PC-3 (cell line): ENCODE measurements around the gene PKIG. TPM values are rescaled to one million over a fixed set of nuclear protein-coding genes. Genes with fewer than 3 reads are reported as not detected.

ENCODE experiments used
- ATAC-seq: fragments of 200-7000 bp; cut with Tn5 transposase; 2 replicates; pipeline ENCODE4 v1.9.1; 2020; ENCODE audit warnings: mild to moderate bottlenecking, moderate library complexity
- BruUV-seq: library from RNA; stranded (reverse); fragments of 400-500 nt; replicated peaks from 2 replicates; lab custom pipeline; 2021; lab: Mats Ljungman, UMichigan
- CTCF ChIA-PET: fragments of 300-600 bp; sonication (Branson Sonifier 250); formaldehyde crosslinking; loops from one replicate; lab custom pipeline; 2022; ENCODE audit warnings: antibody characterized with exemption; lab: Charles Lee
- POLR2A ChIA-PET: fragments of 300-600 bp; sonication (Branson Sonifier 250); formaldehyde crosslinking; loops from one replicate; lab custom pipeline; 2022; ENCODE audit warnings: antibody characterized with exemption; ENCODE audit not compliant: unreplicated experiment; lab: Charles Lee
- DNase-seq: peaks from one replicate; pipeline ENCODE4 v3.0.0-alpha.2; 2015
- H2AFZ ChIP-seq: fragments of 300-600 bp; sonication (generic); 2 replicates; pipeline ENCODE4 v1.6.0; 2016; ENCODE audit warnings: antibody characterized with exemption, low read length
- H3F3A ChIP-seq: fragments of 300-600 bp; sonication (generic); one replicate; pipeline ENCODE4 v1.6.0; 2017; ENCODE audit warnings: antibody characterized with exemption, low read length, control low read depth, mild to moderate bottlenecking; ENCODE audit not compliant: unreplicated experiment
- H3K27ac ChIP-seq: fragments of 300-600 bp; sonication (generic); 2 replicates; pipeline ENCODE4 v1.5.1; 2016; ENCODE audit warnings: mild to moderate bottlenecking, low read length
- H3K27me3 ChIP-seq: fragments of 300-600 bp; sonication (generic); 2 replicates; pipeline ENCODE4 v1.6.1; 2016; ENCODE audit warnings: low read length, mixed read lengths
- H3K36me3 ChIP-seq: fragments of 300-600 bp; sonication (generic); 2 replicates; pipeline ENCODE4 v1.6.1; 2016; ENCODE audit warnings: low read depth, mixed run types, low read length, mixed read lengths
- H3K4me1 ChIP-seq: fragments of 300-600 bp; sonication (generic); 2 replicates; pipeline ENCODE4 v1.5.1; 2016; ENCODE audit warnings: low read length; ENCODE audit not compliant: insufficient read depth
- H3K4me2 ChIP-seq: fragments of 300-600 bp; sonication (generic); 2 replicates; pipeline ENCODE4 v1.6.0; 2016; ENCODE audit warnings: low read length
- H3K4me3 ChIP-seq: fragments of 300-600 bp; sonication (generic); 2 replicates; pipeline ENCODE4 v1.5.1; 2016; ENCODE audit warnings: mild to moderate bottlenecking, low read length, mixed read lengths
- H3K79me2 ChIP-seq: fragments of 300-600 bp; sonication (generic); 2 replicates; pipeline ENCODE4 v1.6.1; 2017; ENCODE audit warnings: low read length, mixed read lengths
- H3K9ac ChIP-seq: fragments of 300-600 bp; sonication (generic); 2 replicates; pipeline ENCODE4 v1.6.0; 2016; ENCODE audit warnings: mild to moderate bottlenecking, low read length
- H3K9me2 ChIP-seq: fragments of 300-600 bp; sonication (generic); replicated peaks from 2 replicates; pipeline ENCODE4 v1.6.1; 2016; ENCODE audit warnings: mixed run types, low read length, mixed read lengths
- H3K9me3 ChIP-seq: fragments of 300-600 bp; sonication (generic); 2 replicates; pipeline ENCODE4 v1.6.1; 2016; ENCODE audit warnings: low read length, mixed read lengths
- H4K20me1 ChIP-seq: fragments of 300-600 bp; sonication (generic); 2 replicates; pipeline ENCODE4 v1.6.1; 2016; ENCODE audit warnings: low read length, mixed read lengths
- EZH2 ChIP-seq: fragments of 300-600 bp; sonication (generic); IDR thresholded peaks from one replicate; pipeline ENCODE4 v1.6.1; 2017; ENCODE audit warnings: antibody characterized with exemption, mild to moderate bottlenecking, low read length; ENCODE audit not compliant: unreplicated experiment
- EZH2phosphoT487 ChIP-seq: fragments of 300-600 bp; sonication (generic); IDR thresholded peaks from 2 replicates; pipeline ENCODE4 v1.6.1; 2018; ENCODE audit warnings: mild to moderate bottlenecking, antibody characterized with exemption, low read length, borderline replicate concordance
- intact Hi-C: fragments of 100-400 bp; cut with micrococcal nuclease; formaldehyde crosslinking; loops from 2 replicates; pipeline ENCODE4 v1.9.0; 2023
- total RNA-seq: library from RNA; depleted of rRNA; stranded (reverse); fragments of >200 nt; gene quantifications from 2 replicates; pipeline ENCODE4 v1.2.3, GENCODE V29; 2014
- TF ChIP-seq, protein P1 (sequence below): fragments of 300-600 bp; sonication (generic); conservative IDR thresholded peaks from 2 replicates; pipeline ENCODE4 v1.5.1; 2017; ENCODE audit warnings: antibody characterized with exemption, low read depth, mild to moderate bottlenecking, low read length

The PKIG gene
- total RNA-seq, 1 experiment from 2014 or later: 47.5 TPM

DNA sequence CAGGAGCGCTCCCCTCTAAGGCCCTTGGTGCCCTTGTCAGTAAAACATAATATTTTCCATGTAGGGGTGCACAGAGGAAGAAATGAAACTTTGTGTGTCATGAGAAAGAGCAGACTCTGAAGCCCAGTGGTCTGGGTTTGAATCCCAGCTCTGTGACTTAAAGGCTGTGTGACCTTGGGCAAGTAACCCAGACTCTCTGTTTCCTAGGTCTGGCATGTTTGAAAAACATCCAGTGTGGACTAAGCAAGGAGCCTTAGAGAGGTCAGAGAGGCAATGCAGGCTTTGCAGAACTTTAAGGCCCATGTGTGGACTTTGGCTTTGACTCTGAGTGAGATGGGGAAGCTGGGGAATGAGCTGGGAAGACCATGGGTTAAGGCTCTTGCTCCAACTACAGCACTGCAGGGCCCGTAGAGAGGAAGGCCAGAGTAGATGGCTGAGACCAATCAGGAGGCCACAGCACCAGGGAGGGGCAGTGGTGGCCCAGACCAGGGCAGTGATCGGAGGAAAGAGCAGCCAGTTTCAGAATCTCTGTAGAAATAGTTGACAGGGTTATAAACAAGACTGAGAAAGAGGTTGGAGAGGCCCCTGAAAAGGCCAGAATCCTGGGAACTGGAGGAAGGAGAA lies 50.9 kb downstream of the PKIG start:
- H4K20me1 ChIP-seq: no peaks in the 10 kb centered on the region
- H3K4me2 ChIP-seq: no peak overlapping the region
- H3F3A ChIP-seq: no peaks in the 10 kb centered on the region
- no peak overlapping the region for H3K4me3 ChIP-seq
- ChIA-PET CTCF (no interaction called here), POLR2A (interaction anchor here (0.7 kb wide), 1 partner anchor 172 kb away, joined by 3 read pairs; no protein-coding TSS in a partner anchor)
- H3K79me2 ChIP-seq: no peaks in the 10 kb centered on the region
- TF ChIP-seq, protein P1, sequence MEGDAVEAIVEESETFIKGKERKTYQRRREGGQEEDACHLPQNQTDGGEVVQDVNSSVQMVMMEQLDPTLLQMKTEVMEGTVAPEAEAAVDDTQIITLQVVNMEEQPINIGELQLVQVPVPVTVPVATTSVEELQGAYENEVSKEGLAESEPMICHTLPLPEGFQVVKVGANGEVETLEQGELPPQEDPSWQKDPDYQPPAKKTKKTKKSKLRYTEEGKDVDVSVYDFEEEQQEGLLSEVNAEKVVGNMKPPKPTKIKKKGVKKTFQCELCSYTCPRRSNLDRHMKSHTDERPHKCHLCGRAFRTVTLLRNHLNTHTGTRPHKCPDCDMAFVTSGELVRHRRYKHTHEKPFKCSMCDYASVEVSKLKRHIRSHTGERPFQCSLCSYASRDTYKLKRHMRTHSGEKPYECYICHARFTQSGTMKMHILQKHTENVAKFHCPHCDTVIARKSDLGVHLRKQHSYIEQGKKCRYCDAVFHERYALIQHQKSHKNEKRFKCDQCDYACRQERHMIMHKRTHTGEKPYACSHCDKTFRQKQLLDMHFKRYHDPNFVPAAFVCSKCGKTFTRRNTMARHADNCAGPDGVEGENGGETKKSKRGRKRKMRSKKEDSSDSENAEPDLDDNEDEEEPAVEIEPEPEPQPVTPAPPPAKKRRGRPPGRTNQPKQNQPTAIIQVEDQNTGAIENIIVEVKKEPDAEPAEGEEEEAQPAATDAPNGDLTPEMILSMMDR: no peak
- TF ChIP-seq EZH2phosphoT487: no peak
- no peak for TF ChIP-seq EZH2
- intact Hi-C loops: no loop called here
- DNase-seq: no peak
- H3K4me1 ChIP-seq: no peaks in the 10 kb centered on the region
- no TSS peak for BruUV-seq
- H3K27me3 ChIP-seq: no peaks in the 10 kb centered on the region
- ATAC-seq: no peak
- H2AFZ ChIP-seq: no peak overlapping the region
- H3K9me2 ChIP-seq: no peaks in the 10 kb centered on the region
- no peaks in the 10 kb centered on the region for H3K9me3 ChIP-seq
- no peaks in the 10 kb centered on the region for H3K36me3 ChIP-seq
- no peak overlapping the region for H3K27ac ChIP-seq
- no peak overlapping the region for H3K9ac ChIP-seq

DNA sequence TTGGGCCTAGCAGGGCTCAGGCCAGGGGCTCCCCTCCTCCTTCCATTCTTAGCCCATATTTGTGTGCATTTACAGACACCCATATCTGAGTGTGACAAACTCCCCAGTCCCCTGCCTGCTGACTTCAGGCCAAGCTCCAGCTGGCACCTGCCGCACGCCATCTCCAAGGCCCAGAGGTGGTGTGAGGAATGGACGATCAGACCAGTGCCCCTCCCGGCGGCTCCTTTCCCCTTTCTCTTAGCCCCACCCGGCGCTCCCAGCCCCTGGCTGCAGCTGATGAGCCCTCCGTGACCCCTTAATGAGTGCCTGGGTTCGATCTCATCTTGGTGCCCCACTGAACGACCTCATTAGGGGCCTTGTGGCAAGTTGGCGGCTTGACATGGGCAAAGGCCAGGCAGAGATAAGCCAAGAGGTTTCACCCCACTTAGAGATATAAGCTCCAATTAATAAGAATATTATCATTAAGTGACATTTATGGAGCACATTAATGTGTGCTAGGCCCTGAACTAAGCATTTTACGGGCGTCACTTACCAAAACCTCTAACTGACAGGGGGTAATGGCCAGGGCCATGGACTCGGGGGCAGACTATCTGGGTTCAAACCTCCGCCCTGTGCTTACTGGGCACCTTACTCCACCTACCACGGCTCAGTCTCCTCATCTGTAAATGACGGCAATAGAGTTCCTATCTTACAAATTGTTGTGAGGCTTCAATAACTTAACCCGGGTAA lies 51.7 kb downstream of the PKIG start:
- Histone ChIP-seq H3K27ac (no peak overlapping the region), H3K9ac (no peak overlapping the region), H2AFZ (no peak overlapping the region), H3F3A (no peaks in the 10 kb centered on the region), H3K4me3 (no peak overlapping the region), H4K20me1 (no peaks in the 10 kb centered on the region), H3K4me1 (no peaks in the 10 kb centered on the region), H3K4me2 (no peak overlapping the region), H3K79me2 (no peaks in the 10 kb centered on the region), H3K27me3 (no peaks in the 10 kb centered on the region), H3K36me3 (no peaks in the 10 kb centered on the region), H3K9me2 (no peaks in the 10 kb centered on the region), H3K9me3 (no peaks in the 10 kb centered on the region)
- ATAC-seq (no peak), DNase-seq (no peak)
- intact Hi-C loops: no loop called here
- CTCF ChIA-PET: no interaction called here
- POLR2A ChIA-PET: interaction anchor here (0.6 to 0.7 kb wide), 2 partner anchors 92 to 173 kb away, joined by 3 read pairs; no protein-coding TSS in a partner anchor
- no TSS peak for BruUV-seq
- TF ChIP-seq EZH2phosphoT487 (no peak), EZH2 (no peak)
- TF ChIP-seq, protein P1: no peak

DNA sequence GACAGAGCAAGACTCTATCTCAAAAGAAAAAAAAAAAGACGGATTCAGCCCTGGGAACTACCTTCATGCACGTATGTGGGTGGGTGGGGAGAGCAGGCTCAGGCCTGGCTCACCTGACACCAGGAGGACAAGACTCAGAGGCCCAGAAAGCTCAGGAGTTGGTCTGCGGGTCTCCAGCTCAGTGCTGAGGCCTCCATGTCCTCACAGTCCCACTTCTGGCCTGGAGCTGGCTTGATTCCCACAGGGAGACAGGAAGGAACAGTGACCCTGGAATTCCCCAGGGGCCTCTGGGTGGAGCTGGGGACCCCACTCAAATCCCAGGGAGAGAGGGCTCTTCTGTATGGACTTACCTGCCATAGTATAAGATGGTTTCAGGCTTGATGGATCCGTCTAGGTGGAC lies 53.5 kb downstream of the PKIG start:
- BruUV-seq: no TSS peak
- Histone ChIP-seq H3K9me2 (no peaks in the 10 kb centered on the region), H3K4me1 (no peaks in the 10 kb centered on the region), H3K36me3 (no peaks in the 10 kb centered on the region), H3K4me3 (no peak overlapping the region), H3K79me2 (no peaks in the 10 kb centered on the region), H3K9me3 (no peaks in the 10 kb centered on the region), H3K4me2 (no peak overlapping the region), H3K9ac (no peak overlapping the region), H2AFZ (no peak overlapping the region), H3F3A (no peaks in the 10 kb centered on the region), H4K20me1 (no peaks in the 10 kb centered on the region), H3K27ac (no peak overlapping the region), H3K27me3 (no peaks in the 10 kb centered on the region)
- CTCF ChIA-PET: no interaction called here
- intact Hi-C loops: no loop called here
- ATAC-seq (no peak), DNase-seq (no peak)
- TF ChIP-seq EZH2phosphoT487: no peak
- TF ChIP-seq, protein P1: no peak
- TF ChIP-seq EZH2: no peak
- POLR2A ChIA-PET: interaction anchor here (0.6 kb wide), 1 partner anchor 210 kb away, joined by 3 read pairs; no protein-coding TSS in a partner anchor
